DND-41 (cell line): ENCODE measurements around the gene ZC3H15.

ENCODE experiments used
- ATAC-seq: fragments of 200-7000 bp; cut with Tn5 transposase; 3 replicates; pipeline ENCODE4 v1.9.1; 2021; ENCODE audit warnings: low read depth; ENCODE audit not compliant: insufficient read depth
- DNase-seq: peaks from one replicate; pipeline ENCODE4 v3.0.0-alpha.2; 2020
- H2AFZ ChIP-seq: 2 replicates; pipeline ENCODE4 v1.6.0; 2012; ENCODE audit warnings: low read depth, low read length
- H3K27ac ChIP-seq: 2 replicates; pipeline ENCODE4 v1.5.1; 2012; ENCODE audit warnings: low read length, inconsistent platforms
- H3K27me3 ChIP-seq: fragments of 200-600 bp; sonication (generic); 2 replicates; pipeline ENCODE4 v1.6.0; 2012; ENCODE audit warnings: low read length, mild to moderate bottlenecking, inconsistent platforms; ENCODE audit not compliant: insufficient read depth, poor library complexity
- H3K36me3 ChIP-seq: 2 replicates; pipeline ENCODE4 v1.5.1; 2012; ENCODE audit warnings: low read length, inconsistent platforms; ENCODE audit not compliant: insufficient read depth
- H3K4me1 ChIP-seq: 2 replicates; pipeline ENCODE4 v1.5.1; 2012; ENCODE audit warnings: mild to moderate bottlenecking, low read length; ENCODE audit not compliant: insufficient read depth
- H3K4me2 ChIP-seq: 2 replicates; pipeline ENCODE4 v1.6.0; 2012; ENCODE audit warnings: mild to moderate bottlenecking, moderate library complexity, low read length, inconsistent platforms; ENCODE audit not compliant: insufficient read depth
- H3K4me3 ChIP-seq, 2 experiments: fragments of 200-600 bp in 1 of 2; shearing (Covaris generic) in 1 of 2; 2 replicates each; pipeline ENCODE4 v1.5.1; 2012 to 2016; ENCODE audit warnings: inconsistent platforms in 2 of 2, low read length in 2 of 2, mild to moderate bottlenecking in 2 of 2, low read depth in 1 of 2, moderate library complexity in 1 of 2
- H3K79me2 ChIP-seq: 2 replicates; pipeline ENCODE4 v1.6.0; 2012; ENCODE audit warnings: low read length, inconsistent platforms; ENCODE audit not compliant: insufficient read depth
- H3K9ac ChIP-seq: 2 replicates; pipeline ENCODE4 v1.6.0; 2012; ENCODE audit warnings: low read depth, mild to moderate bottlenecking, inconsistent platforms, low read length, moderate library complexity
- H3K9me3 ChIP-seq: 2 replicates; pipeline ENCODE4 v1.5.1; 2012; ENCODE audit warnings: low read length, moderate library complexity, mild to moderate bottlenecking, inconsistent platforms; ENCODE audit not compliant: insufficient read depth, severe bottlenecking
- H4K20me1 ChIP-seq: 2 replicates; pipeline ENCODE4 v1.6.0; 2012; ENCODE audit warnings: low read length; ENCODE audit not compliant: insufficient read depth
- CTCF ChIP-seq: IDR thresholded peaks from 2 replicates; pipeline ENCODE4 v1.5.1; 2012; ENCODE audit warnings: borderline replicate concordance, low read length, moderate library complexity, mild to moderate bottlenecking; ENCODE audit not compliant: poor library complexity, severe bottlenecking; ENCODE audit errors: extremely low read depth
- EZH2 ChIP-seq: IDR thresholded peaks from 3 replicates; pipeline ENCODE4 v1.6.1; 2012; ENCODE audit warnings: borderline replicate concordance, low read depth, mild to moderate bottlenecking, moderate library complexity, low read length, inconsistent platforms; ENCODE audit not compliant: severe bottlenecking

Gene ZC3H15

GRCh38 chr2:186543561-186544131 is 57.6 kb downstream of the ZC3H15 start:
- H3K36me3 ChIP-seq = no peaks in the 10 kb centered on the region
- H3K9me3 ChIP-seq = no peaks in the 10 kb centered on the region
- H3K27me3 ChIP-seq = no peaks in the 10 kb centered on the region
- no peak for ATAC-seq
- H3K4me2 ChIP-seq = no peak overlapping the region
- H3K27ac ChIP-seq = no peak overlapping the region
- H3K79me2 ChIP-seq = no peaks in the 10 kb centered on the region
- H2AFZ ChIP-seq = no peak overlapping the region
- H3K9ac ChIP-seq = no peak overlapping the region
- H3K4me1 ChIP-seq = no peaks in the 10 kb centered on the region
- no peak for DNase-seq
- H4K20me1 ChIP-seq = no peaks in the 10 kb centered on the region
- no peak overlapping the region for H3K4me3 ChIP-seq
- TF ChIP-seq CTCF = no peak
- no peak for TF ChIP-seq EZH2

- TF ChIP-seq EZH2 = no peak
- TF ChIP-seq CTCF = no peak
- H4K20me1 ChIP-seq = no peaks in the 10 kb centered on the region
- H3K9ac ChIP-seq = no peak overlapping the region
- no peak overlapping the region for H3K4me3 ChIP-seq
- H3K36me3 ChIP-seq = no peaks in the 10 kb centered on the region
- H3K4me1 ChIP-seq = no peaks in the 10 kb centered on the region
- H3K27me3 ChIP-seq = no peaks in the 10 kb centered on the region
- H3K4me2 ChIP-seq = no peak overlapping the region
- no peak for ATAC-seq
- no peaks in the 10 kb centered on the region for H3K79me2 ChIP-seq
- no peak overlapping the region for H2AFZ ChIP-seq
- H3K9me3 ChIP-seq = no peaks in the 10 kb centered on the region
- no peak for DNase-seq
- no peak overlapping the region for H3K27ac ChIP-seq
Measured at GRCh38 chr2:186544255-186544675, 58.2 kb downstream of the ZC3H15 start.

- H2AFZ ChIP-seq = no peak overlapping the region
- H3K27ac ChIP-seq = no peak overlapping the region
- no peaks in the 10 kb centered on the region for H3K4me1 ChIP-seq
- no peaks in the 10 kb centered on the region for H3K9me3 ChIP-seq
- no peak for ATAC-seq
- H4K20me1 ChIP-seq = no peaks in the 10 kb centered on the region
- H3K36me3 ChIP-seq = no peaks in the 10 kb centered on the region
- no peak overlapping the region for H3K4me3 ChIP-seq
- H3K79me2 ChIP-seq = no peaks in the 10 kb centered on the region
- H3K4me2 ChIP-seq = no peak overlapping the region
- no peak for DNase-seq
- H3K9ac ChIP-seq = no peak overlapping the region
- no peaks in the 10 kb centered on the region for H3K27me3 ChIP-seq
- TF ChIP-seq CTCF (no peak), EZH2 (no peak)
Measured at GRCh38 chr2:186546846-186547245, 60.8 kb downstream of the ZC3H15 start.
